Ovary (tissue), 3 donors: ENCODE results near the gene MDM4.

Source experiments
- CTCF ChIP-seq, 3 donors: fragments of 450-650 bp in 2 of 3; fragments of 200-600 bp in 1 of 3; IDR thresholded peaks; one replicate each; pipeline versions ENCODE4 v1.5.1 to v1.8.0; 2016 to 2022; ENCODE audit warnings: antibody characterized with exemption in 3 of 3, mild to moderate bottlenecking in 1 of 3
- EP300 ChIP-seq: sonication (generic); formaldehyde crosslinking; IDR thresholded peaks from one replicate; pipeline ENCODE4 v1.6.1; 2017; ENCODE audit warnings: antibody characterized with exemption
- POLR2A ChIP-seq: fragments of 450-650 bp; IDR thresholded peaks from one replicate; pipeline ENCODE4 v1.6.1; 2017; ENCODE audit warnings: antibody characterized with exemption, mild to moderate bottlenecking, moderate library complexity
- donor health status: DM: no; HTN: no; CAD: no.

- TF ChIP-seq EP300 (no peak), CTCF (IDR thresholded peaks at IDR 0.05) (no peak), POLR2A (no peak)
Measured at GRCh38 chr1:204558467-204558866, 42.3 kb downstream of the MDM4 start.
